Retinal pigment epithelial cell (primary cell): Measurements from ENCODE around the gene DYNLRB1.

ENCODE experiments used
- DNase-seq: peaks from one replicate; pipeline ENCODE4 v3.0.0-alpha.2; 2010; ENCODE audit warnings: low read depth
- H3K4me3 ChIP-seq: 2 replicates; pipeline ENCODE4 v1.5.1; 2011; ENCODE audit warnings: mild to moderate bottlenecking, low read length, control low read depth, moderate library complexity
- CTCF ChIP-seq: conservative IDR thresholded peaks from 2 replicates; pipeline ENCODE4 v1.5.1; 2011; ENCODE audit warnings: low read depth, low read length, control low read depth, inconsistent platforms

DYNLRB1 gene

GRCh38 chr20:34536798-34537394 lies 20.7 kb downstream of the DYNLRB1 start:
- no peak overlapping the region for H3K4me3 ChIP-seq
- peak; percentile 47 for TF ChIP-seq CTCF
- no peak for DNase-seq

GRCh38 chr20:34537651-34538050 lies 21.4 kb downstream of the DYNLRB1 start:
- no peak for DNase-seq
- H3K4me3 ChIP-seq: no peak overlapping the region
- no peak for TF ChIP-seq CTCF

- no peak for DNase-seq
- no peak overlapping the region for H3K4me3 ChIP-seq
- TF ChIP-seq CTCF: peak; percentile 96
Measured at GRCh38 chr20:34538671-34539123, 22.5 kb downstream of the DYNLRB1 start.

GRCh38 chr20:34539756-34540155 lies 23.5 kb downstream of the DYNLRB1 start:
- no peak for TF ChIP-seq CTCF
- no peak for DNase-seq
- H3K4me3 ChIP-seq: no peak overlapping the region

- no peak for TF ChIP-seq CTCF
- H3K4me3 ChIP-seq: no peak overlapping the region
- DNase-seq: no peak
Measured at GRCh38 chr20:34540596-34541263, 24.5 kb downstream of the DYNLRB1 start.

- no peak for TF ChIP-seq CTCF
- no peak for DNase-seq
- no peak overlapping the region for H3K4me3 ChIP-seq
Measured at GRCh38 chr20:34541264-34541901, 25.2 kb downstream of the DYNLRB1 start.
